Measurements from ENCODE around the gene PITPNM3. TPM values are rescaled to one million over a fixed set of nuclear protein-coding genes. Genes with fewer than 3 reads are reported as not detected.

PITPNM3 gene
- total and polyA plus RNA-seq, 2 of the 13 experiments (the other 11 are each of a cell fraction or from before 2014, with no cell fraction given) = 0.13 to 0.29 TPM

- TF ChIP-seq NCOR1 (IDR thresholded peaks at IDR 0.05; ENCODE audit: borderline replicate concordance, low read length) (no peak; the same call in 1 of the 2 replicates), ZNF343 (CRISPR knock-in tag; IDR thresholded peaks at IDR 0.05) (no peak), FLYWCH1 (CRISPR knock-in tag; IDR thresholded peaks at IDR 0.05) (0 out of 2 replicates have a peak, but pooled peaks have one; percentile 74), KDM4B (CRISPR knock-in tag; IDR thresholded peaks at IDR 0.05) (no peak), ZNF207 (IDR thresholded peaks at IDR 0.05; ENCODE audit: borderline replicate concordance) (no peak), KLF9 (CRISPR knock-in tag; IDR thresholded peaks at IDR 0.05; ENCODE audit: low read depth) (no peak), SMYD3 (CRISPR knock-in tag; IDR thresholded peaks at IDR 0.05) (peak; percentile 90), ZFP91 (CRISPR knock-in tag; IDR thresholded peaks at IDR 0.05; ENCODE audit: borderline replicate concordance) (peak; percentile 74; the same call in 1 of the 2 replicates), FOXP4 (CRISPR knock-in tag; IDR thresholded peaks at IDR 0.05) (no peak; the same call in 1 of the 2 replicates), MIER2 (CRISPR knock-in tag; IDR thresholded peaks at IDR 0.05) (0 out of 2 replicates have a peak, but pooled peaks have one; percentile 14), SIX1 (CRISPR knock-in tag; IDR thresholded peaks at IDR 0.05; ENCODE audit: borderline replicate concordance) (no peak; the same call in 1 of the 2 replicates), MIER3 (CRISPR knock-in tag; IDR thresholded peaks at IDR 0.05; ENCODE audit: borderline replicate concordance) (no peak; the same call in 1 of the 2 replicates), AGO1 (IDR thresholded peaks at IDR 0.05; ENCODE audit: low read depth, low read length, poor library complexity, severe bottlenecking) (no peak), ZFP1 (CRISPR knock-in tag; IDR thresholded peaks at IDR 0.05) (no peak), HNRNPL (IDR thresholded peaks at IDR 0.05; ENCODE audit: low read depth, low read length) (no peak), CHD4 (IDR thresholded peaks at IDR 0.05; ENCODE audit: borderline replicate concordance, low read length) (no peak), ETV5 (CRISPR knock-in tag; IDR thresholded peaks at IDR 0.05; ENCODE audit: borderline replicate concordance) (peak; percentile 40), ZSCAN25 (CRISPR knock-in tag; IDR thresholded peaks at IDR 0.05) (0 out of 2 replicates have a peak, but pooled peaks have one; percentile 52), MYPOP (CRISPR knock-in tag; IDR thresholded peaks at IDR 0.05) (peak; percentile 64), ZKSCAN1 (IDR thresholded peaks at IDR 0.05; ENCODE audit: low read length) (no peak), ZNF512 (CRISPR knock-in tag; IDR thresholded peaks at IDR 0.05) (no peak), ZNF562 (CRISPR knock-in tag; IDR thresholded peaks at IDR 0.05; ENCODE audit: borderline replicate concordance) (no peak), BHLHE40 (IDR thresholded peaks at IDR 0.05; ENCODE audit: low read length) (no peak)
Observed at GRCh38 chr17:6443692-6444570, 112.4 kb downstream of the PITPNM3 start, which contains the start of gene PIMREG (continued).

Measured in HepG2 (cell line).